ACHN (cell line): ENCODE measurements around the gene OPRL1.

ENCODE experiments used
- DNase-seq: peaks from one replicate; pipeline ENCODE4 v3.0.0-alpha.2; 2015
- in situ Hi-C: cut with HindIII; loops from 2 replicates; pipeline ENCODE4 v1.10.0; 2017; ENCODE audit warnings: low sequenced_read_pairs, low pct_ligation_motif_present, low pct_unique_long_range_greater_than_20kb

OPRL1 gene

GRCh38 chr20:64053841-64054661, 25.8 kb upstream of the OPRL1 start:
- DNase-seq: peak; percentile 34
- in situ Hi-C loops: no loop called here

GRCh38 chr20:64055396-64055892, 24.4 kb upstream of the OPRL1 start:
- in situ Hi-C loops: no loop called here
- no peak for DNase-seq

- DNase-seq: no peak
- in situ Hi-C loops: no loop called here
Measured at GRCh38 chr20:64055893-64056638, 23.8 kb upstream of the OPRL1 start.

GRCh38 chr20:64056639-64056888, 23.3 kb upstream of the OPRL1 start:
- DNase-seq: no peak
- in situ Hi-C loops: no loop called here

- DNase-seq: no peak
- in situ Hi-C loops: no loop called here
Measured at GRCh38 chr20:64056889-64057627, 22.8 kb upstream of the OPRL1 start.

- DNase-seq: peak; percentile 53
- in situ Hi-C loops: no loop called here
Measured at GRCh38 chr20:64057628-64058498, 22.0 kb upstream of the OPRL1 start.

- in situ Hi-C loops: no loop called here
- no peak for DNase-seq
Measured at GRCh38 chr20:64058536-64058935, 21.3 kb upstream of the OPRL1 start.

- in situ Hi-C loops: no loop called here
- no peak for DNase-seq
Measured at GRCh38 chr20:64062276-64062595, 17.6 kb upstream of the OPRL1 start.

GRCh38 chr20:64062596-64063388, 17.1 kb upstream of the OPRL1 start, which contains the start of gene TCEA2:
Gene TCEA2 (plus strand): TSS chr20:64063198. CDS start chr20:64063313, 115 bp downstream.
- peak; percentile 93 for DNase-seq
- in situ Hi-C loops: no loop called here

- DNase-seq: no peak
- in situ Hi-C loops: no loop called here
Measured at GRCh38 chr20:64063389-64064144, 16.3 kb upstream of the OPRL1 start.

- DNase-seq: peak; percentile 66
Measured at GRCh38 chr20:64064145-64064698, 15.7 kb upstream of the OPRL1 start.

GRCh38 chr20:64065062-64065973, 14.6 kb upstream of the OPRL1 start:
- in situ Hi-C loops: no loop called here
- DNase-seq: no peak

More at GRCh38 chr20:64064145-64064698, 15.7 kb upstream of the OPRL1 start:
- in situ Hi-C loops: no loop called here

- peak; percentile 92 for DNase-seq
- in situ Hi-C loops: no loop called here
Measured at GRCh38 chr20:64065974-64066343, 13.9 kb upstream of the OPRL1 start.

GRCh38 chr20:64067005-64067632, 12.8 kb upstream of the OPRL1 start:
- DNase-seq: no peak
- in situ Hi-C loops: no loop called here

- no peak for DNase-seq
- in situ Hi-C loops: no loop called here
Measured at GRCh38 chr20:64067733-64068307, 12.1 kb upstream of the OPRL1 start.
